Osteoblast (primary cell): Measurements from ENCODE around the gene RHEBL1. TPM values are rescaled to one million over a fixed set of nuclear protein-coding genes. Genes with fewer than 3 reads are reported as not detected.

ENCODE experiments used
- DNase-seq: peaks from one replicate; pipeline ENCODE4 v3.0.0; 2011; ENCODE audit warnings: low spot score, mixed read lengths; ENCODE audit not compliant: insufficient read length; ENCODE audit errors: missing footprints
- H2AFZ ChIP-seq: 2 replicates; pipeline ENCODE4 v1.6.0; 2011; ENCODE audit warnings: mild to moderate bottlenecking, low read length
- H3K27ac ChIP-seq: 2 replicates; pipeline ENCODE4 v1.5.1; 2011; ENCODE audit warnings: mild to moderate bottlenecking, low read depth, low read length, moderate library complexity
- H3K27me3 ChIP-seq: 2 replicates; pipeline ENCODE4 v1.6.0; 2012; ENCODE audit warnings: mild to moderate bottlenecking, control low read depth, inconsistent platforms, low read length, moderate library complexity; ENCODE audit not compliant: insufficient read depth
- H3K36me3 ChIP-seq: 2 replicates; pipeline ENCODE4 v1.5.1; 2011; ENCODE audit warnings: mild to moderate bottlenecking, low read length, control low read depth, moderate library complexity; ENCODE audit not compliant: insufficient read depth
- H3K4me1 ChIP-seq: 2 replicates; pipeline ENCODE4 v1.5.1; 2011; ENCODE audit warnings: mild to moderate bottlenecking, low read length, control low read depth, moderate library complexity; ENCODE audit not compliant: insufficient read depth
- H3K4me2 ChIP-seq: 2 replicates; pipeline ENCODE4 v1.6.0; 2011; ENCODE audit warnings: mild to moderate bottlenecking, low read length; ENCODE audit not compliant: insufficient read depth
- H3K4me3 ChIP-seq: fragments of 200-600 bp; sonication (generic); 3 replicates; pipeline ENCODE4 v1.5.1; 2012; ENCODE audit warnings: mild to moderate bottlenecking, low read length, inconsistent platforms; ENCODE audit not compliant: insufficient read depth
- H3K79me2 ChIP-seq: 2 replicates; pipeline ENCODE4 v1.6.0; 2012; ENCODE audit warnings: mild to moderate bottlenecking, low read length, control low read depth, inconsistent platforms; ENCODE audit not compliant: insufficient read depth
- H3K9me3 ChIP-seq: 2 replicates; pipeline ENCODE4 v1.5.1; 2011; ENCODE audit warnings: low read depth, low read length, control low read depth
- H4K20me1 ChIP-seq: 2 replicates; pipeline ENCODE4 v1.6.0; 2012; ENCODE audit warnings: mild to moderate bottlenecking, low read length, control low read depth; ENCODE audit not compliant: insufficient read depth
- CTCF ChIP-seq: IDR thresholded peaks from 2 replicates; pipeline ENCODE4 v1.5.1; 2011; ENCODE audit warnings: mild to moderate bottlenecking, low read depth, low read length, moderate library complexity; ENCODE audit errors: extremely low read depth
- total RNA-seq: library from RNA; depleted of rRNA; stranded (reverse); fragments of >200 nt; gene quantifications from 2 replicates; pipeline ENCODE4 v1.2.3, GENCODE V29; 2012

RHEBL1 gene
- total RNA-seq = 0.72 and 0.88 TPM in 2 replicates

GRCh38 chr12:49069507-49070346, at the start of gene RHEBL1:
Gene RHEBL1 (minus strand): TSS chr12:49069979. CDS start chr12:49069785, 194 bp downstream.
- peak within 1 kb of the TSS; percentile 96 for H3K4me2 ChIP-seq
- H3K9me3 ChIP-seq = no peaks in the 10 kb centered on the region
- H2AFZ ChIP-seq = peak within 1 kb of the TSS; percentile 100
- H3K27me3 ChIP-seq = no peaks in the 10 kb centered on the region
- H3K4me3 ChIP-seq = peak within 1 kb of the TSS; percentile 100
- DNase-seq = peak; percentile 99
- H3K4me1 ChIP-seq = peaks cover 11% of the 10 kb centered on the region
- H3K79me2 ChIP-seq = no peaks in the 10 kb centered on the region
- no peaks in the 10 kb centered on the region for H4K20me1 ChIP-seq
- H3K36me3 ChIP-seq = no peaks in the 10 kb centered on the region
- H3K27ac ChIP-seq = peak within 1 kb of the TSS; percentile 60
- peak; percentile 15 for TF ChIP-seq CTCF

- Histone ChIP-seq H3K79me2 (peaks cover 34% of the 10 kb centered on the region), H4K20me1 (peaks cover 24% of the 10 kb centered on the region), H2AFZ (peak overlapping the region; percentile 91), H3K27ac (peak overlapping the region; percentile 59), H3K4me1 (peaks cover 20% of the 10 kb centered on the region), H3K4me3 (peak overlapping the region; percentile 99), H3K9me3 (no peaks in the 10 kb centered on the region), H3K27me3 (no peaks in the 10 kb centered on the region), H3K4me2 (peak overlapping the region; percentile 97), H3K36me3 (no peaks in the 10 kb centered on the region)
- no peak for TF ChIP-seq CTCF
- DNase-seq = peak; percentile 73
Measured at GRCh38 chr12:49111206-49111605, 41.4 kb upstream of the RHEBL1 start.

- no peaks in the 10 kb centered on the region for H3K36me3 ChIP-seq
- peak within 1 kb of the TSS; percentile 93 for H2AFZ ChIP-seq
- peak within 1 kb of the TSS; percentile 80 for H3K27ac ChIP-seq
- peak; percentile 54 for TF ChIP-seq CTCF
- no peaks in the 10 kb centered on the region for H3K9me3 ChIP-seq
- peak; percentile 98 for DNase-seq
- peaks cover 25% of the 10 kb centered on the region for H3K4me1 ChIP-seq
- H3K4me2 ChIP-seq = peak within 1 kb of the TSS; percentile 97
- peak within 1 kb of the TSS; percentile 99 for H3K4me3 ChIP-seq
- H3K79me2 ChIP-seq = peaks cover 39% of the 10 kb centered on the region
- H3K27me3 ChIP-seq = no peaks in the 10 kb centered on the region
- peaks cover 24% of the 10 kb centered on the region for H4K20me1 ChIP-seq
Measured at GRCh38 chr12:49110464-49111155, 40.8 kb upstream of the RHEBL1 start, which contains the start of gene LMBR1L. Gene LMBR1L (minus strand): TSS chr12:49110847. CDS start chr12:49110555, 292 bp downstream.
